GM18526 (cell line): Measurements from ENCODE around the gene MANSC1.

Experiments used
- POLR2A ChIP-seq: IDR thresholded peaks from 3 replicates; pipeline ENCODE4 v1.6.1; 2011; ENCODE audit not compliant: insufficient read length; ENCODE audit errors: extremely low read depth

The MANSC1 gene

GRCh38 chr12:12376646-12377448 is 26.8 kb upstream of the MANSC1 start:
- TF ChIP-seq POLR2A: no peak

DNA sequence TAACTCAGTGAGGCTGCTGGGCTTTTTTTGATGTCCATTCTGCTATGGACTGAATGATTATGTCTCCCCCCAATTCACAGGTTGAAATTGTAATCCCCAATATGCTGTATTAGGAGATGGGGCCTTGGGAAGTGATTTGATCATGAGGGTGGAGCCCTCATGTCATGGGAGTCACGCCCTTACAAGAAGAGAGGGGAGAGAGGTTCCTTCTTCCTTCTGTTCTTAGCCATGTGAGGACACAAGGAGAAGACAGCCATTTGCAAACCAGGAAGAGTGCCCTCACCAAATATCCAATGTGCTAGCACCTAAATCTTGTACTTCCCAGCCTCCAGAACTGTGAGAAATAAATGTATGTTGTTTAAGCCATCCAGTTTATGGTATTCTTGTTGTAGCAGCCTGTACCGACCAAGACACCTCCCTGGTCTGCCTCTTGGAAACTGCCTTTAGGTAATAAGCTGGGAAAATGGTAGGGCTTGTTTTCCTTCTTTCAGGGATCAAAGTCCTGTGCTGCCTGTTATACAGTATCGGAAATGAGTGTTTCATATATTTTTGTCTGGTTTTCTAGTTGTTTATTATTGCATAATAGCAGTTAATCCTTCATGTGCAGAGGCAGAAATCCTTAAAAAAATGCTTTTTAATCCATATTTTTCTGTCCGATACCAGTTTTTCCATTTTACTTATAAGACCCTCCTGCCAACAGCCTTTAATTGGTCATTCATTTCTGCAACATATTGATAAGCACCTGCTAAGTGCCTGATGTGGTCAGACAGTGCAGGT is 23.1 kb upstream of the MANSC1 start:
- TF ChIP-seq POLR2A: no peak

- no peak for TF ChIP-seq POLR2A
Observed at GRCh38 chr12:12367482-12367998, 17.5 kb upstream of the MANSC1 start.

- TF ChIP-seq POLR2A: no peak
Observed at GRCh38 chr12:12366701-12367481, 16.8 kb upstream of the MANSC1 start.

DNA sequence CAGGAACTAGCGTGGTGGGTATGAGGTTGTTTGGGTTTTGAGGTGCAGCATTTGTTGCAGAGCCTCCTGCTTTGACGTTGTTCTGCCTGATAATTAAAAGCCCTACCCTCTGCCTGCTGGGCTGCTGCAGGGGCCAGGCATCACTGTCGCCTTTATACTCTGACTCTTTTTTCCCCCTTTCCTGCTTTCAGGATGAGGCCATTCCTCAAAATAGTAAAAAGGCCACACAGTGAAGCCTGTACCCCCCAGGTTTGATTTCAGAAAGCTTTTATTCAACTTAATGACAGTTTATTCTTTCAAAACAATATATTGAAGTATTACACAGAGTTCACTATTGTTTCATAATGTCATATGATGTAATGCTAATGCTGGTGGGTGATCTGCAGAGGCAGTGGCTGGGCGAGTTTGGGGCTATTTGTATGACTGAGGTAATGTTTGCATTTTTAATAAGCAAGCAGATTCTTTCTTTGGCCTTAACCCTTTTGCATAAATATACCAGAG is 15.9 kb upstream of the MANSC1 start:
- no peak for TF ChIP-seq POLR2A

- no peak for TF ChIP-seq POLR2A
Observed at GRCh38 chr12:12365446-12365802, 15.4 kb upstream of the MANSC1 start.

- TF ChIP-seq POLR2A: no peak
Observed at GRCh38 chr12:12364787-12365445, 14.9 kb upstream of the MANSC1 start.

DNA sequence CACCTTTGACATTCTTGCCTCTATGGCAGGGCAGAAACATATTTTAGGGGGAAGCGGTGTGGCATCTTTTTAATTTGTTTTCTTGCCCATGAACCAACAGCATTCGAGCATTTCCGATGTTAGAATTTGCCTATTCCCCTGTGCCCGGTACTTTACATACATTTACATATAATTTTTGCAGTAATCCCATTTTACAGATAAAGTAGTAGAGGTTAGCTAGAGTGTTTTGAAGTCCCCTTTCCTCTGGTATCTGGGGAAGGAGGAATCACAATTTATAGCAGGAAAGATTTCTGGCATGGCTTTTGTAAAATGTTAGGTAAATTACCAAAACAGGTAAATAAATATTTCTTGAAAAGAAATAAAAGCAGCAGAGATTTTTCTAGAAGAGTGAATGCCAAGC is 8.5 kb upstream of the MANSC1 start:
- TF ChIP-seq POLR2A: no peak

GRCh38 chr12:12357719-12358461 is 7.8 kb upstream of the MANSC1 start:
- TF ChIP-seq POLR2A: peak; percentile 9

GRCh38 chr12:12356896-12357718 is 7.1 kb upstream of the MANSC1 start, which contains the start of gene BORCS5:
TSS of gene BORCS5 (plus strand) at chr12:12357078. CDS start at chr12:12357452, 374 bp downstream.
- TF ChIP-seq POLR2A: peak; percentile 96

GRCh38 chr12:12356467-12356895 is 6.4 kb upstream of the MANSC1 start:
- TF ChIP-seq POLR2A: no peak

DNA sequence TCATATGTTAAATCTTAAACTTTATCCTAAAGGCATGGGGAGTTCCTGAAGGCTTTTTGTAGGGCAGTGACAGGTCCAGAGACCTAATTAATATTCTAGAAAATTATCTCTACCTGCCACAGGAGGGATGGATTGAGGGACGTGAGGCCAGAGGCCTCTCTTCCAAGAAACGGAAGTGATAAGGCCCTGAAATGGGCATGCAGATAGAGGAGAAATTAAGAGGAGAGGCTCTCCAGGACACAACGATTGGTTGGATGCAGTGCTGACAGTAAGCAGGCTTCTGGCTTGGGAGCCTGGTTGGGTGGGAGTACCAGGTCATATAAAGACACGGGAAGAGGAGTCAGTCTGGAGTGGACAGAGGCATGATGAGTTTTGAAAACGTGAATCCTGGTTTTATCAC is 3.8 kb upstream of the MANSC1 start:
- no peak for TF ChIP-seq POLR2A

DNA sequence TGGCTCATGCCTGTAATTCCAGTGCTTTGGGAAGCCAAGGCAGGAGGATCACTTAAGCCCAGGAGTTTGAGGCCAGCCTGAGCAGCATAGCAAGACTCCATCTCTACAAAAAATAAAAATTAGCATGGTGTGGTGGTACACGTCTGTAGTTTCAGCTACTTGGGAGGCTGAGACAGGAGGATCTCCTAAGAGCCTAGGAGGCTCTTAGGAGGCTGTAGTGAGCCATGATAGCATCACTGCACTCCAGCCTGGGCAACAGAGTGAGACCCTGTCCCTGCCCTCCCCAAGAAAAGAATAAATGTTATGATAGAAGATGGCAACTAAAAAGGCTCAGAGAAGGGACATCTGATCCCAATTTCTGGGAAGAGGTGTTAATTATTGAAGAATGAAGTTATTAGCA is 3.2 kb upstream of the MANSC1 start:
- no peak for TF ChIP-seq POLR2A
